Glomerular visceral epithelial cell (primary cell): ENCODE data around the gene STRAP.
A peak's percentile ranks its signal among the peaks of the same experiment; 100 is the strongest.
"Not testable (repeated sequence)": the region's sequence is repeated elsewhere in the genome, so short reads cannot be mapped to it uniquely, and the experiment has no call there.

Source experiments
- DNase-seq: peaks from one replicate; pipeline ENCODE4 v3.0.0-alpha.2; 2016; ENCODE audit errors: extremely low spot score

The STRAP gene

DNA sequence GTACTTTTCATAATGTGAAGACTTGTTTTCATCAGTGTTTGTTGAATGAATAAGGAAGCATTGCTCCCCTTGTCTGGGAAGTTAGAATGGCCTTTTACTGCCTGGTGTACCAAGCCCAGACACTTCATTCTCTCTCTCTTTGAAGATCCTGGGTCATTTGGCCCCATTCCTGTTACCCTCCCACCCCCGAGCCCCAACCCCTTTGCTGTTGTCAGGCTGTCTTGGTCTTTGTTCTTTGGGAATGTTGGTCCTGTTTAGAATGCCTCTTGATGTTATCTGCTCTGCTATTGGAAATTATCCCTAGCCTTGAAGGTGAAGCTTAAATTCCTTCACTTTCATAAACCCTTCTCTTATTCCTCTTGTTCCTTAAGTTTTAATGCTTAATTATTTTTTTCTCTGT, 42.8 kb downstream of the STRAP start:
- DNase-seq: no peak

DNA sequence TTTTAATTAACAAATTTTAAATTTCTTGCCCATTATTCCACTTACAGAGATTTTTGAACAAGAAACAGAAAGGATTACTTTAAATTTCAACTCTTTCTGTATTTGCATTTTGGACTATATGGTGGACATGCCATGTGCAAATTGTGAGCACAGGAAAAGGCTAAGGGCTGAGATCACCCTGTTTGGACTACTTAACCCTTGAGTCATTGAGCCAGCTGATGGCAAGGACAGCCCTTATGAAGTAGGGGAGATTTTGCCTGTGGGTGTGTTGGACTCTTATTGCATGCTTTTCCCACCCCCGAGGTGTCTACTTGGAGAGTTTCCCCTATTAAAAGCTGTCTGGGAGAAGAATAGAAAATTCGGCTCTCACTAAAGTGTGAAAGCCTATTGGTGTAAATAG, 46.2 kb downstream of the STRAP start:
- DNase-seq: peak; percentile 71

DNA sequence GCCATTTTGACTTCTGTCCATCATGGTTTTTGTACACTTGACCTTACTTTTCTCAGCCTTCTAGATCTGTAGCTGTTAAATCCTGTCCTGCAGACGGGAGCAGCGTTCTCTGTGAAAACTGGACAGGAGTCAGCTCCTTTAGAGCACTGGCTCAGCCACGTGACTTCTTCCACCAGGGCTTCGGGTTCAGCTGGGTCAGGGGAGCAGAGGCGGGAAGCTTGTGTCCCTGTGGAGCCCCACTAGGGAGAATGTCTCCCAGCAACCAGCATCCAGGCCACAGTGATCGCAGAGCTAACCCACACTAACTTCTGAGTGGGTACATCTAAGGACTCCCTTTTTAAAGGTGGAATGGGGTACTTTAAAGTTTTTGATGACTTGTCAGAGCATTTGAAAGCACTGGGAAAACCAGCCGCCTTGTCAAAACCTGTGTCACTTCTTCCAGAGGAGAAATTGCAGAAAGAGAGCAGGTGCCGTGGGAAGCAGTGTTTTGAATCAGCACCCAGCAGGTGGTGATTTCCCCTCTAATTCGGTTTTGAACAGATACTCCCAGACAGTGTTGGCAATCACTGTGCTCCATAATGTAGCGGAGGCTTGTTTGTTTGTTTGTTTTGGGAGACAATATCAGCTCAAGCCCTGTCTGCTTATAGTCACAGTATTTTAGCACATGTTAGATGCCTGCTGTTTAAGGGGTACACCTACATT, 46.8 kb downstream of the STRAP start:
- no peak for DNase-seq

DNA sequence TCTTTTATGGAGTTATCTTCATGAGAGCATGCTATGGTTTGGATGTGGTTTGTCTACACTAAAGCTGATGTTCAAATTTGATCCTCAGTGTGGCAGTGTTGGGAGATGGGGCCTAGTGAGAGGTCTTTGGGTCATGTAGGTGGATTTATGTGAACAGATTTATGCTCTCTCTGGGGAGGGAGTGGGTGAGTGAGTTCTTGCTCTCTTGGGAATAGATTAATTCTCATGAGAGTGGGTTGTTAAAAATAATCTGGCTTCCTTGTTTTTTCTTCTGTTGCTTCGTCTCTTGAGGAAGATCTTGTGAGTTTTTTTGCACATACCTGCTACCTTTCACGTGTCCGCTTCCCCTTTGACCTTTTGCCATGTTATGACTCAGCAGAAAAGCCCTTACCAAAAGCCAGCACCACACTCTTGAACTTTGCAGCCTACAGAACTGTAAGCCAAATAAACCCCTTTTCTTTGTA, 49.4 kb downstream of the STRAP start:
- DNase-seq: no peak

DNA sequence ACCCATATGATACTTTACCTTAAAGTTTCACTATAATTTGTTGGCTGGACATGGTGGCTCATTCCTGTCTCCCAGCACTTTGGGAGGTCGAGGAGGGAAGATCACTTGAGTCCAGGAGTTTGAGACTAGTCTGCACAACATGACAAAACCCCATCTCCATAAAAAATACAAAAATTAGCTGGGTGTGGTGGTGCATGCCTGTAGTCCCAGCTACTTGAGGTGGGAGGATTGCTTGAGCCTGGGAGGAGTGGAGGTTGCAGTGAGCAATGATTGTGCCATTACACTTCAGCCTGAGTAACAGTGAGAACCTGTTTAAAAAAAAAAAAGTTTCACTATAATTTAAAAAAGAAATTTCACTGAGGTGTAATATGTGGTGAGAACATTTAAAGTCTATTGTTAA, 50.1 kb downstream of the STRAP start:
- DNase-seq: no peak

DNA sequence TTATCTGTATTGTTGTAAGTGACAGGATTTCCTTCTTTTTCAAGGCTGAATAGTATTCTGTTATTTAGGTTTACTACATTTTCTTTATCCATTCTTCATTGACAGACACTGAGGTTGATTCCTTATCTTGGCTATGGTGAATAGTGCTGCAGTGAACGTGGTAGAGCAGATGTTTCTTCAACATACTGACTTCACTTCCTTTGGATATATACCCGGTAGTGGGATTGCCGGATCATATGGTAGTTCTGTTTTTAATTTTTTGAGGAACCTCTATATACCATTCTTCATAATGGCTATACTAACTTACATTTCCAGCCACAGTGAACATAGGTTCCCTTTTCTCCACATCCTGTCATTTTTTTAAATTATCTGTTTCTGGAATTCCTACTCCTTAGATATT, 50.8 kb downstream of the STRAP start:
- no peak for DNase-seq

DNA sequence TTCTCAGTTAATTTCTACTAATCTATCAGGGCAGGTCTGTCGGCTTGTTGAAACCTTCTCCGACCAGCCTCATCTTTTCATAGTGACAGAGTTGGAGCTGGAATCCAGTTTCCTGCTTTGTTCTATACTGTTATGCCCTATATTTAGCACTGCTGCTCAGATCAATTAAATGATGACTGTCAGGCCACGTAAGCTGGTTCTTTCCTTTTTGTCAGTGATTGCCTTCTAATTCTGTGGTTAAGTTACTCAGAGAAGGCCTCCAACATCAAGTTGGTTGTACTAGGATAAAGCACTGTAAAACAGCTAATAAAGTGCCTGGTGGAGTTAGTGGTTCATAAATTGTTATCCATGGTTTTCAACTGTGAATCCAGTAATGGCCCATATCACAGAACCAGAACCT, 51.6 kb downstream of the STRAP start:
- no peak for DNase-seq

DNA sequence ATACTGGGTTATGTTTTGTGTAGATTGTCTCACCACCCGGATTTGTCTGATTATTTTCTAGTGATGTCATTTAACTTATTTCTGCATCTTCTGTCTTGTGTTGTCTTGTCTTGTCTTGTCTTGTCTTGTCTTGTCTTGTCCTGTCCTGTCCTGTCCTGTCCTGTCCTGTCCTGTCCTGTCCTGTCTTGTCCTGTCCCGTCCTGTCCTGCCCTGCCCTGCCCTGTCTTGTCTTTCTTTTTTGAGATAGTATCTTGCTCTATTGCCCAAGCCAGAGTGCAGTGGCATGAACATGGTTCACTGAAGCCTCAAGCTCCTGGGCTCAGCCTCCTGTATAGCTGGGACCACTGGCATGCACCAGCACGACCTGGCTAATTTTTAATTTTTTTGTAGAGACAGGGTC, 54.6 kb downstream of the STRAP start:
- no peak for DNase-seq

DNA sequence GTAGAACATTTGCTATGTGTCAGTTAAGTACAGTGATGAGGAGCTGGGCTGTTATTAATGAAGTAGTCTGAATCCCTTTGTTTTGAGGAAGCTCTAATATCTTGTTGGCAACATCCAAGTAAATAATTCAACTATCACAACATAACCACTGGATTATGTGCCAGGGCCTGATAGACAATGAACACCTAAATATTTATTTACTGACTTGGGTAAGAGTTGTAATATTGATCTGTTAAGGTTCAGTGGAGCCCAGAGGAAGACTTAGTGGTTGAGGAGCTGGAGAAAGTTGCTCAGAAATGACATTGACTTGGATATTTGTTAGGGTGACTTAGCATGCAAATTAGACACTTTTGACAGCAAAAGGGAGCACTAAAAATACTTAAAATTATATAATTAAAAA, 55.7 kb downstream of the STRAP start:
- DNase-seq: no peak

DNA sequence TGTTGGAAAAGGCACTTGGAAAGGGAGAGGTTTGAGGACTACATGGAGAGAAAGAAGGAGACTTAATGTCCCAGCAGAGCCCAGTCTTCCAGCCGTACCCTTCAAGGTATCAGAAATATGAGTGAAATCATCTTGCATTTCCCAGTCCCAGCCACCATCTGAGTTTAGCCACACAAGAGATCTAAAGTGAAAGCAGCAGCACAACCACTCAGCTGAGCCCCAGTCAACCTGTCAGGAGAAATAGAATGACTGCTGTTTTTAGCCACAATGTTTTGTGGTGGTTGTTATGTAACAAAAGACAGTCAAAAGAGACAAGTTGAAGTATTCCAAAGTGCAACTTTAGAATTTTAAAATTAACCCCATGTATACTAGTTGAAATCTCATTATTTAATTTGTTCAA, 56.9 kb downstream of the STRAP start:
- no peak for DNase-seq

DNA sequence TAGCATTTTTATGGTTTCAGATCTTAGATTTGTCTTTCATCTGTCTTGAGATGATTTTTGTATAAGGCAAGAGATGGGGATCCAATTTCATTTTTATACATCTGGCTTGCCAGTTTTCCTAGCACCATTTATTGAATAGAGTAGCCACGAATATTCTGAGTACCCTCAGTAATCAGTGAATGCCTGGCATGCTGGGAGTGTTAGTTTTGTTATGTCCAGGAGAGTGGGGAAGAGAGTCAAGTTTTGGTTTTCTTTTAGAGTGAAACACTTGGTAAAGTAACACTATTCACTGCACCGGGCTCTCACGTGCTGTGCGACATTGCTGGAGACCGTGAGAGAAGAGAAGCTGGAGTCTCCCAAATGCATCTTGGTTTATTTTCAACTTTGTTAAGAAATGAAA, 60.3 kb downstream of the STRAP start:
- DNase-seq: no peak

DNA sequence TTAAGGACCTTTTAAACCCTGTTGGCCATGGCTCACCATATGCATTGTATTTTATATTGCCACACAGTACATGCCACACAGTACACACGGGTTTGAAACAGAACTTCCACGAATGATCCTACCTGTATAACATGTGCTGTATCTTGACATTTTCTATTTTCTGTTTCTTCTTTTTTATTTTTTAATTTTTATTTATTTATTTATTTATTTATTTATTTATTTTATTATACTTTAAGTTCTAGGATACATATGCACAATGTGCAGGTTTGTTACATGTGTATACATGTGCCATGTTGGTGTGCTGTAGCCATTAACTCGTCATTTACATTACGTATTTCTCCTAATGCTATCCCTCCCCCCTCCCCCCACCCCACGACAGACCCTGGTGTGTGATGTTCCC, 61.3 kb downstream of the STRAP start:
- DNase-seq: not testable (repeated sequence)

DNA sequence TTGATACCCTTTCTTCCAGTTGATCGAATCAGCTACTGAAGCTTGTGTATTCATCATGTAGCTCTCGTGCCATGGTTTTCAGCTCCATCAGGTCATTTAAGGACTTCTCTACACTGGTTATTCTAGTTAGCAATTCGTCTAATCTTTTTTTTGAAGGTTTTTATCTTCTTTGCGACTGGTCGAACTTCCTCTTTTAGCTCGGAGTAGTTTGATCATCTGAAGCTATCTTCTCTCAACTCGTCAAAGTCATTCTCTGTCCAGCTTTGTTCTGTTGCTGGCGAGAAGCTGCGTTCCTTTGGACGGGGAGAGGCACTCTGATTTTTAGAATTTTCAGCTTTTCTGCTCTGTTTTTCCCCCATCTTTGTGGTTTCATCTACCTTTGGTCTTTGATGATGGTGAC, 66.3 kb downstream of the STRAP start:
- DNase-seq: not testable (repeated sequence)
